ENCODE data around the gene CNPY1.

CNPY1 gene

DNA sequence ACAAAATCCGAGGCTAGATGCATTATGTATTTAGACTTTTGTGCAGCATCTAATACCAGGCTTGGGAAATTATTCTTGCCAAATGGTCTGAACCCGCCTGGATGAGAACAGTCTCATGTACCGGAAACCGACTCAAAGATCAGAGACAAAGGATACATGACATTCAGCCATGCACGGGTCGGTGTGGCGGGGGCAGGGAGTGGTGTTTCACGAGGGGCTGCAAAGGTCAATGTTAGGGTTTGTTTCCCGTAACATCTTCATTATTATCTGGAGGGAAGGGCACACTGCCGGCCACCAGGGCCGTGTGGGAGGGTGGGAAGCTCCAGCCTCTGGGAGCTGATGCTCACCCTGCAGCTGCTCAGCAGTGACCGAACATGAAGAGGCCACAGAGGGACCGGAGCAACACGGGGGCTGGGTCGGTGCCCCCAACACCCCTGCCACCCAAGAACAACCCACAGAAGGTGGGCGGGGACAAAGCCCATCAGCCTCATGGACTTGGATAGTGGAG is 23.1 kb downstream of the CNPY1 start:
- peaks cover 20% of the 10 kb centered on the region; the same call in 1 of the 2 replicates for H3K27me3 ChIP-seq (ENCODE audit: insufficient read depth, low read length)
- H3K4me2 ChIP-seq (ENCODE audit: low read length), result no peak overlapping the region
- no peaks in the 10 kb centered on the region for H3K79me2 ChIP-seq (ENCODE audit: insufficient read depth, low read length)
- H3K9me3 ChIP-seq (ENCODE audit: low read length), result no peaks in the 10 kb centered on the region
- H3K9ac ChIP-seq (ENCODE audit: low read length), result no peak overlapping the region
- no peak overlapping the region for H3K4me3 ChIP-seq (ENCODE audit: low read depth, low read length, poor library complexity, severe bottlenecking)
- H2AFZ ChIP-seq (ENCODE audit: low read length), result no peak overlapping the region
- H3K9me2 ChIP-seq (ENCODE audit: low read depth, low read length), result no peaks in the 10 kb centered on the region
- no peaks in the 10 kb centered on the region for H3K36me3 ChIP-seq (ENCODE audit: insufficient read depth, low read length)
- H3K27ac ChIP-seq (ENCODE audit: low read depth, low read length, poor library complexity, severe bottlenecking), result no peak overlapping the region
- H3F3A ChIP-seq (ENCODE audit: insufficient read depth, low read length), result no peaks in the 10 kb centered on the region
- no peaks in the 10 kb centered on the region for H4K20me1 ChIP-seq (ENCODE audit: insufficient read depth, low read length)
- TF ChIP-seq, protein P1, sequence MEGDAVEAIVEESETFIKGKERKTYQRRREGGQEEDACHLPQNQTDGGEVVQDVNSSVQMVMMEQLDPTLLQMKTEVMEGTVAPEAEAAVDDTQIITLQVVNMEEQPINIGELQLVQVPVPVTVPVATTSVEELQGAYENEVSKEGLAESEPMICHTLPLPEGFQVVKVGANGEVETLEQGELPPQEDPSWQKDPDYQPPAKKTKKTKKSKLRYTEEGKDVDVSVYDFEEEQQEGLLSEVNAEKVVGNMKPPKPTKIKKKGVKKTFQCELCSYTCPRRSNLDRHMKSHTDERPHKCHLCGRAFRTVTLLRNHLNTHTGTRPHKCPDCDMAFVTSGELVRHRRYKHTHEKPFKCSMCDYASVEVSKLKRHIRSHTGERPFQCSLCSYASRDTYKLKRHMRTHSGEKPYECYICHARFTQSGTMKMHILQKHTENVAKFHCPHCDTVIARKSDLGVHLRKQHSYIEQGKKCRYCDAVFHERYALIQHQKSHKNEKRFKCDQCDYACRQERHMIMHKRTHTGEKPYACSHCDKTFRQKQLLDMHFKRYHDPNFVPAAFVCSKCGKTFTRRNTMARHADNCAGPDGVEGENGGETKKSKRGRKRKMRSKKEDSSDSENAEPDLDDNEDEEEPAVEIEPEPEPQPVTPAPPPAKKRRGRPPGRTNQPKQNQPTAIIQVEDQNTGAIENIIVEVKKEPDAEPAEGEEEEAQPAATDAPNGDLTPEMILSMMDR (IDR thresholded peaks at IDR 0.05; ENCODE audit: low read length), result no peak
- TF ChIP-seq EZH2 (IDR thresholded peaks at IDR 0.05; ENCODE audit: borderline replicate concordance, low read length), result no peak
- H3K4me1 ChIP-seq (ENCODE audit: insufficient read depth, low read length, severe bottlenecking), result no peaks in the 10 kb centered on the region

DNA sequence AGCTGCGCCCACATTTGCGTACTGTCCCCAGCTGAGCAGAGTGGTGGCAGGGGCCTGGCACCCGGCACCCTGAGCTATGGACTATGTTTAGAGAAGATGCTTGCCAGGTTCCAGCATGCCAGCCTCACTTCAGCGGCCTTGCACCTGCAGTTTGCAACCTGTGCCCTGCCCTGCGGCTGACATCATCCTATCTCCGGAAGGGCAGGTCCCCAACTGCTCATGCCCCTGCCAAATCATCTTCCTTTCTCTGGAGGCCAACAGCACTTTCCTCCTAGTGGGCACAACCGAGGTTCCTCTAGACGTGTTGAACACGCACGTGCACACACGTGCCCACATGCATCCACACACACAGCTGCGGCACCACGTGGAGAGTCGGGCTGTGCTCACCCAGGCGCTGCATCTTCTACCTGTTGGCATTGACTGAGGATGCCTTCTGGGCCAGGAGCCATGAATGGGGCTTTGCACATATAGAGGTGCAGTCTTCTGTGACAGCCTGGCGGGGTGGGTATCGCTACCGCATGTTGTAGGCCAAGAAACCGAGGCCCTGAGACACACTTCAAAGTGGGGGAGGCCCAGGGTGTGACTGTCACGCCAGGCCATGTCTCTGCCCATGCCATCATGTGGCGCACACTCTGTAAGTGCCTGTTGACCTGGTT is 24.5 kb downstream of the CNPY1 start:
- TF ChIP-seq, protein P1 (IDR thresholded peaks at IDR 0.05; ENCODE audit: low read length), result no peak
- TF ChIP-seq EZH2 (IDR thresholded peaks at IDR 0.05; ENCODE audit: borderline replicate concordance, low read length), result no peak
- Histone ChIP-seq H3K79me2 (ENCODE audit: insufficient read depth, low read length) (no peaks in the 10 kb centered on the region), H2AFZ (ENCODE audit: low read length) (no peak overlapping the region), H3K4me2 (ENCODE audit: low read length) (no peak overlapping the region), H3K36me3 (ENCODE audit: insufficient read depth, low read length) (no peaks in the 10 kb centered on the region), H3K27me3 (ENCODE audit: insufficient read depth, low read length) (peaks cover 22% of the 10 kb centered on the region), H3K27ac (ENCODE audit: low read depth, low read length, poor library complexity, severe bottlenecking) (no peak overlapping the region), H3K4me1 (ENCODE audit: insufficient read depth, low read length, severe bottlenecking) (no peaks in the 10 kb centered on the region), H3F3A (ENCODE audit: insufficient read depth, low read length) (no peaks in the 10 kb centered on the region), H3K9me3 (ENCODE audit: low read length) (no peaks in the 10 kb centered on the region), H3K9me2 (ENCODE audit: low read depth, low read length) (no peaks in the 10 kb centered on the region), H3K4me3 (ENCODE audit: low read depth, low read length, poor library complexity, severe bottlenecking) (no peak overlapping the region), H4K20me1 (ENCODE audit: insufficient read depth, low read length) (no peaks in the 10 kb centered on the region), H3K9ac (ENCODE audit: low read length) (no peak overlapping the region)

DNA sequence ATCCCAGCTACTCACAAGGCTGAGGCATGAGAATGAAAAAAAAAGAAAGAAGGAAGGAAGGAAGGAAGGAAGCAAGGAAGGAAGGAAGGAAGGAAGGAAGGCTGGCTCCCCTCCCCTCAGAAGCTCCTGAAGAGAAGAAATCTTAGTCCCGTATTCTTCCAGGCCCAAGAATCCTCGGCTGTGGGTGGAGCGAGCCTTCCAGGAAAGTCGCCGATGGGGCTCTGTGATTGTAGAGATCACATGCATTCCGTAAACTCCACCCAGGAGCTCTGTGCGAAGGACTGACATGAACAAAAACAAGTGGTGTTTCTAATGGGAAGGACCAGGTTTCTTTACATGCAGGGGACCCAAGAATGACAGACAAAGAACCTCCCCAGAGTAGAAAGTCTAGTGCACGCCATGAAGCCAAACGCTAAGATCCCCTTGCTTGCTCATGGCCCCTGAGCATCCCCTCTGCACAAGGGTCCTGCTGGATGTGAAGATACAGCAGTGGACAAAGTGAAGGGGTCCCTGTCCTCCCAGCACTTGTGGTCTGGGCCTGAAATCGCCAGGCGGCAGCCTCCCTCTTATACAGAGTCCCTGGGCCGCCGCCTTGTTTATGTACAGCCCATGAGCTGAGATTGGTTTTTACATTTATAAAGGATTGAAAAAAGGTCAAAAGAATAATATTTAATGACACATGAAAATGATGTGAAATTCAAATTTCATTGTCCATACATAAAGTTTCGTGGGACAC is 25.2 kb downstream of the CNPY1 start:
- no peak overlapping the region for H2AFZ ChIP-seq (ENCODE audit: low read length)
- no peaks in the 10 kb centered on the region for H3K36me3 ChIP-seq (ENCODE audit: insufficient read depth, low read length)
- no peak overlapping the region for H3K9ac ChIP-seq (ENCODE audit: low read length)
- TF ChIP-seq, protein P1 (IDR thresholded peaks at IDR 0.05; ENCODE audit: low read length), result no peak
- no peak for TF ChIP-seq EZH2 (IDR thresholded peaks at IDR 0.05; ENCODE audit: borderline replicate concordance, low read length)
- no peaks in the 10 kb centered on the region for H3K79me2 ChIP-seq (ENCODE audit: insufficient read depth, low read length)
- H3K9me3 ChIP-seq (ENCODE audit: low read length), result no peaks in the 10 kb centered on the region
- no peaks in the 10 kb centered on the region for H4K20me1 ChIP-seq (ENCODE audit: insufficient read depth, low read length)
- H3K9me2 ChIP-seq (ENCODE audit: low read depth, low read length), result no peaks in the 10 kb centered on the region
- peaks cover 23% of the 10 kb centered on the region for H3K27me3 ChIP-seq (ENCODE audit: insufficient read depth, low read length)
- H3K4me1 ChIP-seq (ENCODE audit: insufficient read depth, low read length, severe bottlenecking), result no peaks in the 10 kb centered on the region
- H3F3A ChIP-seq (ENCODE audit: insufficient read depth, low read length), result no peaks in the 10 kb centered on the region
- no peak overlapping the region for H3K4me3 ChIP-seq (ENCODE audit: low read depth, low read length, poor library complexity, severe bottlenecking)
- no peak overlapping the region for H3K27ac ChIP-seq (ENCODE audit: low read depth, low read length, poor library complexity, severe bottlenecking)
- no peak overlapping the region for H3K4me2 ChIP-seq (ENCODE audit: low read length)

All from OCI-LY1 (cell line).